Ectodermal cell (in vitro differentiated cells): ENCODE results near the gene YDJC.
"Not testable (repeated sequence)": the region's sequence is repeated elsewhere in the genome, so short reads cannot be mapped to it uniquely, and the experiment has no call there.

ENCODE experiments used
- H3K27ac ChIP-seq: 2 replicates; pipeline ENCODE4 v1.7.0; 2013; ENCODE audit warnings: mild to moderate bottlenecking, low read depth, low read length; ENCODE audit not compliant: insufficient read depth, poor library complexity, severe bottlenecking
- H3K27me3 ChIP-seq: 2 replicates; pipeline ENCODE4 v1.7.0; 2013; ENCODE audit warnings: mild to moderate bottlenecking, low read length; ENCODE audit not compliant: insufficient read depth, control insufficient read depth, poor library complexity, severe bottlenecking
- H3K36me3 ChIP-seq: one replicate; pipeline ENCODE4 v1.7.0; 2013; ENCODE audit warnings: low read length; ENCODE audit not compliant: control insufficient read depth, insufficient read depth
- H3K4me1 ChIP-seq: one replicate; pipeline ENCODE4 v1.7.0; 2013; ENCODE audit warnings: low read length; ENCODE audit not compliant: control insufficient read depth, insufficient read depth
- H3K4me3 ChIP-seq: 2 replicates; pipeline ENCODE4 v1.7.0; 2013; ENCODE audit warnings: low read depth, low read length, control low read depth; ENCODE audit not compliant: insufficient read depth
- H3K9me3 ChIP-seq: 2 replicates; pipeline ENCODE4 v1.7.0; 2013; ENCODE audit warnings: mild to moderate bottlenecking, low read length, moderate library complexity; ENCODE audit not compliant: control insufficient read depth
- WGBS, 2 experiments: methylation state at CpG; one replicate each; pipeline ENCODE4 v1.1.7; 2013; ENCODE audit warnings: missing lambda C conversion rate in 2 of 2; 5-methylcytosine and 5-hydroxymethylcytosine counted together

Gene YDJC

DNA sequence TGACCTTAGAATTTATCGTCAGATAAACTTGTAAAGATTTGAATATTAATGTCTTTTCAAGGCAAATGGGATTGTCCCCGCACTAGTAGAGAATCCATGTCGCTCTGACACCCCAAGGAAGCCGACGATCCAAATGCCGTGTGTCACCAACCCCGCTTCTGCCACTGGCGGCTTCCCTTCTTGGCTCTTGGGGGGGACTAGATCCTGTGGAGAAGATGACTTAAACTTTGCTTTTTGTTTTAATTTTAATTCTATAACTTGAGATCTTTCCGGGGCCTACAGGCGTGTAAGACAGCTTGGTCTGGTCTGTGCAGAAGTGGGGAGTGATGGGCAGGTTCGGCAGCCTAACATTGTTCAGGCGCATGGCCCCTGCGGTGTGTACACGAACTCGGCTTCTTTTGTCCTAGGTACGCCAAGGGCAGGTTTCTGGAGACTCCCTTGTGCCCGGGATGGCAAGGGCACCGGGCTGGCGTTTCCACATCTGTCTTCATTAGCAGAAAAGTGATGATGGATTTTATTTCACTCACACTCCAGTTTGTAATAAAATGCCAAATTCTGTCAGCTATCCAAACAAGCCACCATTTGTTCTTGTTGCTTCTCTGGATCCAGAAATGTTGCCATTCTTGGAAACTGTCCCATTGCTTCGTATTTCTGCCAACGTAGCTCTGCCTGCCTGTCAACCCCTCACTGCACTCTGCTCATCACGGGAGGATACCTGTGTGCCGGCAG, 6.7 kb downstream of the YDJC start:
- WGBS, 2 experiments, result 95 to 96% methylated on average over 23 of the region's 23 CpGs
- Histone ChIP-seq H3K36me3 (peaks cover 4% of the 10 kb centered on the region), H3K27ac (no peak overlapping the region), H3K4me3 (no peak overlapping the region), H3K27me3 (no peaks in the 10 kb centered on the region), H3K4me1 (no peaks in the 10 kb centered on the region), H3K9me3 (no peaks in the 10 kb centered on the region)

DNA sequence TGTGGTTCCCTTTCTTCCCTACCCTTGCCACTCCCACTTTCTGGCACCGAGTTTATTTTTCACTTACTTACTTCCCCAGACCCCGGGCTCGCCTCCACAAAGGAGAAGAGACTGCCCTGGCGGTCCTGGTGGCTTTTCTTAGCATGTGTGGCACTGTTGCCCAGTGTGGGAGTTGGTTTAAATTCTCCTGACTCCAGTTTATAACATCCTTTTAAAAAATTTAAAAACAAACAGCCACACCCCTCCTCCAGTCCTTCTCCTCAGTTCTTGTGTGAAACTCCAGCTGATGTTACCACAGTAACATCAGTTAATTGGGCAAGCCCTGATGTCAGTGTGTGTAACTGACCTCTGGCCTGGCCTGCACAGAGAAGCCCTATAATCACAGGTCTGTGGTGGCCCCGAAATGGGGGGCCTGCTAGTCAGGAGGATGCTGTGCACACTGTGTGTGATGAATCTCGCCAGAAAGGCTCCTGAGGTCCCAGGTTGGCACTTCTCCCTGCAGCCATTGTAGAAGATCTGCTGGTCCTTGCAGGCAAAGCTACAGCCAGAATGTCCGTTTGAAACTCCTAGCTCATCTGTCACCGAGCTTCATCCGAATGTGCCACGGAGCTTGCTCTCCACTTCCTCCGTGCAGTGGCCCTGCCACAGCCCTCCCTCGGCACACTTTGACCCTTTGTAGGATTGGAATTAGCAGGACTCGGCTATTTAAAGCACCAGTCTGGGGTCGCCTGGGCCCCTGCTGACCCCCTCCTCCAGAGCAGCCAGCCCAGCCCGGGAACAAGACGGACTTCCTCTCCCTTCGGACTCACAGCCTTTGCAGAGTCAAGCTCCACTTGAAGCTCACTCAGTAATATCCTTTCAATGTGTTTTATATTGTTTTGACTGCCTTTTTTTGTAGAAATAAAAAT, 7.6 kb downstream of the YDJC start:
- 91 to 95% methylated on average over 17 of the region's 17 CpGs for WGBS, 2 experiments
- H3K27ac ChIP-seq, result no peak overlapping the region
- no peaks in the 10 kb centered on the region for H3K4me1 ChIP-seq
- H3K9me3 ChIP-seq, result no peaks in the 10 kb centered on the region
- no peak overlapping the region for H3K4me3 ChIP-seq
- H3K27me3 ChIP-seq, result no peaks in the 10 kb centered on the region
- no peaks in the 10 kb centered on the region for H3K36me3 ChIP-seq

DNA sequence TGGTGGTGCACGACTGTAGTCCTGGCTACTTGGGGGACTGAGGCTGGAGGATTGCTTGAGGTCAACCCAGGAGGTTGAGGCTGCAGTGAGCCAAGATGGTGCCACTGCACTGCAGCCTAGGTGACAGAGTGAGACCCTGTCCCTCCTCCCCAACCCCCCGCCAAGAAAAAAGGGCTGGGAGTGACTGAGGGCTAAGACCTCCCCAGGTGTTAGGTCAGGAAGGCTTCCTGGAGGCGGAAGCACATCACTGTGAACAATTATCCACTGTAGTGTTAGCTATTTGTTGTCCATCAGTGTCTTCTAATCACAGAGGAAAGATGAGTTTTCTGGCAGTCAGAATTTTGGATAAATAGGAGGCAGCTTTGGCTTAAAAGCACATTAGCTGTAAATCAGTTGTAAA, 8.8 kb downstream of the YDJC start:
- H3K27me3 ChIP-seq, result no peaks in the 10 kb centered on the region
- H3K9me3 ChIP-seq, result no peaks in the 10 kb centered on the region
- 90 to 99% methylated on average over 3 of the region's 3 CpGs for WGBS, 2 experiments
- no peak overlapping the region for H3K27ac ChIP-seq
- no peaks in the 10 kb centered on the region for H3K36me3 ChIP-seq
- H3K4me3 ChIP-seq, result no peak overlapping the region
- H3K4me1 ChIP-seq, result no peaks in the 10 kb centered on the region

DNA sequence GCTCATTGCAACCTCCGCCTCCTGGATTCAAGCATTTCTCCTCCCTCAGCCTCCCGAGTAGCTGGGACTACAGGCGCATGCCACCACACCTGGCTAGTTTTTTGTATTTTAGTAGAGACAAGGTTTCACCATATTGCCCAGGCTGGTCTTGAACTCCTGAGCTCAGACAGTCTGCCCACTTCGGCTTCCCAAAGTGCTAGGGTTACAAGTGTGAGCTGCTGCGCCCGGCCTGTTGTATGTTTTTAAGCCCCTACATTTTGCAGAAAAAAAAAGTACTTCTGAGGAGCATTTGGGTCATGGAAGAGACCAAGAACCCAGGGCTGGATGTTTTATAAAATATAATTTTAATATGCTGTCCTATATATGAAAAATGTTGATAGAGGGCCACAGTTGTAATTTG, 12.5 kb downstream of the YDJC start:
- not testable (repeated sequence) for H3K27ac ChIP-seq, H3K9me3 ChIP-seq, H3K27me3 ChIP-seq, H3K4me1 ChIP-seq, H3K4me3 ChIP-seq
- peaks cover 11% of the 10 kb centered on the region for H3K36me3 ChIP-seq
- 94 to 95% methylated on average over 6 of the region's 6 CpGs for WGBS, 2 experiments

- 95 to 96% methylated on average over 4 of the region's 4 CpGs for WGBS, 2 experiments
These were observed 14.1 kb downstream of the YDJC start for GRCh38 chr22:21615731-21616130.

GRCh38 chr22:21613553-21614233, 16.1 kb downstream of the YDJC start:
- no peak overlapping the region for H3K4me3 ChIP-seq
- WGBS, 2 experiments, result 95 to 99% methylated on average over 4 of the region's 4 CpGs
- no peaks in the 10 kb centered on the region for H3K27me3 ChIP-seq
- H3K9me3 ChIP-seq, result no peaks in the 10 kb centered on the region
- H3K4me1 ChIP-seq, result no peaks in the 10 kb centered on the region
- peaks cover 26% of the 10 kb centered on the region for H3K36me3 ChIP-seq
- H3K27ac ChIP-seq, result no peak overlapping the region

More at GRCh38 chr22:21615731-21616130, 14.1 kb downstream of the YDJC start:
- Histone ChIP-seq H3K36me3 (peaks cover 26% of the 10 kb centered on the region), H3K4me3 (no peak overlapping the region), H3K9me3 (no peaks in the 10 kb centered on the region), H3K4me1 (no peaks in the 10 kb centered on the region), H3K27me3 (no peaks in the 10 kb centered on the region), H3K27ac (no peak overlapping the region)

- Histone ChIP-seq H3K36me3 (peaks cover 26% of the 10 kb centered on the region), H3K9me3 (no peaks in the 10 kb centered on the region), H3K4me3 (no peak overlapping the region), H3K27me3 (no peaks in the 10 kb centered on the region), H3K27ac (no peak overlapping the region), H3K4me1 (no peaks in the 10 kb centered on the region)
- WGBS, 2 experiments, result 95% methylated on average over 7 of the region's 7 CpGs
These were observed 17.0 kb downstream of the YDJC start for GRCh38 chr22:21612858-21613257.

GRCh38 chr22:21611210-21611977, 18.4 kb downstream of the YDJC start:
- 93 to 97% methylated on average over 4 of the region's 4 CpGs for WGBS, 2 experiments
- Histone ChIP-seq H3K36me3 (peaks cover 26% of the 10 kb centered on the region), H3K27ac (no peak overlapping the region)

DNA sequence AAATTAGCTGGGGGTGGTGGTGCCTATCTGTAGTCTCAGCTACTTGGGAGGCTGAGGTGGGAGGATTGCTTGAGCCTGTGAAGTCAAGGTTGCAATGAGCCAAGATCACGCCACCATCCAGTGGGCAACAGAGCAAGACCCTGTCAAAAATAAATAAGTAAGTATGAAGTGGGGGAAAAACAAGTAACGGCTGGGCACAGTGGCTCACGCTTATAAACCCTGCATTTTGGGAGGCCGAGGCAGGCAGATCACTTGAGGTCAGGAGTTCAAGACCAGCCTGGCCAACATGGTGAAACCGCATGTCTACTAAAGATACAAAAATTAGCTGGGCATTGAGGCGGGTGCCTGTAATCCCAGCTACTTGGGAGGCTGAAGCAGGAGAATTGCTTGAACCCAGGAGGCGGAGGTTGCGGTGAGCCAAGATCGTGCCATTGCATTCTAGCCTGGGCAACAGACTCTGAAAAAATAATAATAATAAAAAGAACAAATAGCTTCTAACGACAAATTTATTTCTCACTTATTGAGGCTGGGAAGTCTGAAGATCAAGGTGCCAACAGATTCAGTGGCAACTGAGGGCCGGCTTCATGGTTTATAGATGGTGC, 20.2 kb downstream of the YDJC start:
- H3K36me3 ChIP-seq, result peaks cover 25% of the 10 kb centered on the region
- not testable (repeated sequence) for H3K27me3 ChIP-seq, H3K27ac ChIP-seq, H3K4me3 ChIP-seq, H3K9me3 ChIP-seq, H3K4me1 ChIP-seq
- 94% methylated on average over 11 of the region's 11 CpGs for WGBS, 2 experiments

More at GRCh38 chr22:21611210-21611977, 18.4 kb downstream of the YDJC start:
- no peaks in the 10 kb centered on the region for H3K27me3 ChIP-seq
- H3K9me3 ChIP-seq, result no peaks in the 10 kb centered on the region
- no peaks in the 10 kb centered on the region for H3K4me1 ChIP-seq
- no peak overlapping the region for H3K4me3 ChIP-seq
